SK-N-MC (cell line): ENCODE results near the gene AGTR1.

Experiments used
- DNase-seq: peaks from one replicate; pipeline ENCODE4 v3.0.0-alpha.2; 2011; ENCODE audit warnings: low read depth, low spot score
- H3K27ac ChIP-seq: fragments of 200-600 bp; sonication (generic); 2 replicates; pipeline ENCODE4 v1.5.1; 2016; ENCODE audit warnings: mixed run types
- H3K36me3 ChIP-seq: fragments of 200-600 bp; sonication (generic); 2 replicates; pipeline ENCODE4 v1.6.1; 2017; ENCODE audit warnings: antibody characterized with exemption, low read length, mixed read lengths; ENCODE audit not compliant: insufficient read depth
- H3K4me3 ChIP-seq: fragments of 200-600 bp; sonication (generic); 2 replicates; pipeline ENCODE4 v1.5.1; 2016
- H3K9ac ChIP-seq: fragments of 200-600 bp; sonication (generic); 2 replicates; pipeline ENCODE4 v1.8.0; 2017; ENCODE audit warnings: mixed run types, mixed read lengths; ENCODE audit not compliant: insufficient read length
- H3K9me3 ChIP-seq: fragments of 200-600 bp; sonication (generic); 2 replicates; pipeline ENCODE4 v1.6.1; 2017; ENCODE audit warnings: low read depth, mild to moderate bottlenecking, antibody characterized with exemption, low read length, moderate library complexity, mixed read lengths
- EZH2 ChIP-seq: fragments of 200-600 bp; sonication (generic); IDR thresholded peaks from one replicate; pipeline ENCODE4 v1.6.1; 2017; ENCODE audit warnings: antibody characterized with exemption
- FOXP2 ChIP-seq: optimal IDR thresholded peaks from 2 replicates; pipeline ENCODE3; 2011; ENCODE audit warnings: mild to moderate bottlenecking, moderate library complexity; ENCODE audit not compliant: insufficient read depth; ENCODE audit errors: extremely low read length, control extremely low read depth
- POLR2AphosphoS5 ChIP-seq: IDR thresholded peaks from 2 replicates; pipeline ENCODE4 v1.6.1; 2012; ENCODE audit warnings: mild to moderate bottlenecking, low read depth, low read length, borderline replicate concordance

AGTR1 gene

DNA sequence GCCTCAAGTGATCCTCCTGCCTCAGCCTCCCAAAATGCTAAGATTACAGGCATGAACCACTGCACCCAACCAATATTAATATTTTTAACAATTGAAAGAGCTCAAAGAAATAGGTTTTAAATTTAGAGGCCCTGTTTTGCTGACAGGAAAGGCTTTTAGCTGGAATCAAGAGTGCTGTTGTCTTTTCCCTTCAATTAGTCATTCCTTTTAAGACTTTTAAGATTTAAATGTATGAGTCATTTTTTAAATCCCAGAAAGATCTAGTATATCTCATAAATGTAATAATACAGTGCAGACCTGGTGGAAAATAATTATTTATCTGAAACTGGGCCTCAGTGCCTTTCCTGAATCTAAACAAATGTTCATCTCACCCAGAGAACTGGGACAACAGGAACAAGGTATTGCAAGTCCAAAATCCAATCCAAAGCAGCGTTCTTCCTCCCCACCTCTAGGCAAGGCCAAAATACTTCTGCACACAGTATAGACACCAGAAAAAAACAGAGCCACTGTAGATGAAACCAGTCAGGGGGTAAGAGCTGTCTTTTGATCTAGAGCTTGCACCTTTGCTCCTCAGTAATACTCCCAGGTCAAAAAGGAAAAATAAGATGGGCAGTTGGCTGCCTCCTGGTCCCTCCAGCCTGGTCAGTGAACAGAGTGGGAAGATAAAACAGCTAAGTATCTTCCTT, 14.4 kb downstream of the AGTR1 start:
- Histone ChIP-seq H3K9ac (no peak overlapping the region), H3K9me3 (no peaks in the 10 kb centered on the region), H3K4me3 (no peak overlapping the region), H3K27ac (no peak overlapping the region), H3K36me3 (no peaks in the 10 kb centered on the region)
- DNase-seq: no peak
- TF ChIP-seq EZH2 (no peak), FOXP2 (no peak), POLR2AphosphoS5 (no peak)

DNA sequence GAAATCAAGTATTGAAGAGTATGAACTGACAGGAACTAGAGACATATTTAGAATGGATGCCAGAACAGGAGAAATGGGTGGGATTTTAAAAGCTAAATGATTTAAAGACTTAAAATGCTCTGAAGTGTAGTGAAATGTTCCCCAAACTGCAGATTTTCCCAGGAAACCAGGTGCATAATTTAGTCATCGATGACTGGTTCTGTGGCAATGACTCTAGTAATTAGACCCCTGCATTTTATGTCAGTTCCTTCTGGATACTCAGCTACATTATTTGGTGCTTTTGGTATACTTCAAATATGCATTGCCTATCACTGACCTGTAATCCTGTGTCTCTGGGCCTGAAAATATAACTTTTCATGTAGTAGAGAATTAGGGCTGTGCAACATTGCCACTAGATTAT, 16.8 kb downstream of the AGTR1 start:
- TF ChIP-seq EZH2 (no peak), POLR2AphosphoS5 (no peak), FOXP2 (no peak)
- no peak overlapping the region for H3K9ac ChIP-seq
- no peak overlapping the region for H3K27ac ChIP-seq
- no peak overlapping the region for H3K4me3 ChIP-seq
- no peak for DNase-seq
- no peaks in the 10 kb centered on the region for H3K9me3 ChIP-seq
- no peaks in the 10 kb centered on the region for H3K36me3 ChIP-seq

DNA sequence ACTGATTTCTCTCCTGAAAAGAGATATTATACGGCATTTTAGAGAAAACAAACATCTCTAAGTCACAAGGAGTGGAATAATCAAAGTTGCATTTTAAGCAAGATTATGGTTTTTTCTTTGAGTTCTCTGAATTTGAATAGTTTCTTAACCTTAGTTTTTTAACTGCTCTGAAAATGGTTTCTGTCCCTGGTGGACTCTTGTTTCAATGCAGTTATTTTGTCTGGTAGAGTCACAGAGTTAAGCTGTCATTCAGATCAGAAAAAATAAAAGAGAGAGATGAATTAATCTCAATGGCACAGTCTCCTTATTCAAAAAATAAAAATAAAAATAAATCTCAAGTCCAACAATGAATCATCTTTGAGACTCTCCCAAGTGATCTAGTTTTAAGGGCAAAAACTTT, 19.0 kb downstream of the AGTR1 start:
- H3K9ac ChIP-seq: no peak overlapping the region
- no peak overlapping the region for H3K27ac ChIP-seq
- TF ChIP-seq EZH2 (no peak), POLR2AphosphoS5 (no peak), FOXP2 (no peak)
- DNase-seq: no peak
- H3K4me3 ChIP-seq: no peak overlapping the region
- H3K36me3 ChIP-seq: no peaks in the 10 kb centered on the region
- H3K9me3 ChIP-seq: no peaks in the 10 kb centered on the region

DNA sequence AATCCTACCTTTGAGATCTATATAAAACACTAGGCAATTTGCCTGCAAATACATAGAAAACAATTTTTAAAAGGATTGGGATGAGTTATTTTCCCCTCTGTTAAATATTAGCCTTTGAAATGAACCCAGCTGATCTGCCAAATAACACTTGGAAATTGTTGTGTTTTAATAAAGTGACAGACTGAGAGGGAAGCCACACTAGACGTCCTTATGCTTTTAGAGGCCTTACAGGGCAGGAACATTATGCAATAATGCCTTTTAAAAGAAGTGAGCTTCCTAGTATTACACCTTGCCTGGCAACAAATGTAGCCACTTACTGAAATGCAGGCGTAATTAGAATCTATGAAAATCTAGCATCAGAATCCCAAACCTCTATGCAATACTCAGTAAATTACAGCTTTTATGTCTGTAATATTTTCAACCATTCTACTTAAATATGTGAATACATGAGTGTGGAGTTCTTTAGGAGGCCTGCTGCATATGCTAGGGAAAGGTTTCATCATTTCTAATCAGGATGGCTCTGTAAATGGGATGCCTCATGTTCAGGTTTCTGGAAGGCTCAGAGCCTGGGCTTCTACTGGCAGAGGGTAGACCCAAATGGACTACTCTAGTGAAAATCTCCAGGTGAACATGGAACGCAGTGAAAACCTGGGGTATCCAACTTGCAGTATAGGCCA, 20.3 kb downstream of the AGTR1 start:
- TF ChIP-seq FOXP2 (no peak), POLR2AphosphoS5 (no peak), EZH2 (no peak)
- Histone ChIP-seq H3K36me3 (no peaks in the 10 kb centered on the region), H3K4me3 (no peak overlapping the region), H3K9me3 (no peaks in the 10 kb centered on the region), H3K27ac (no peak overlapping the region), H3K9ac (no peak overlapping the region)
- DNase-seq: no peak

- Histone ChIP-seq H3K9ac (no peak overlapping the region), H3K4me3 (no peak overlapping the region), H3K9me3 (no peaks in the 10 kb centered on the region), H3K36me3 (no peaks in the 10 kb centered on the region), H3K27ac (no peak overlapping the region)
- no peak for DNase-seq
- no peak for TF ChIP-seq FOXP2
- TF ChIP-seq EZH2: no peak
- TF ChIP-seq POLR2AphosphoS5: no peak
Measured at GRCh38 chr3:148718982-148719862, 21.5 kb downstream of the AGTR1 start.

- no peaks in the 10 kb centered on the region for H3K9me3 ChIP-seq
- no peak overlapping the region for H3K4me3 ChIP-seq
- no peak overlapping the region for H3K9ac ChIP-seq
- no peak overlapping the region for H3K27ac ChIP-seq
- H3K36me3 ChIP-seq: no peaks in the 10 kb centered on the region
- TF ChIP-seq FOXP2 (no peak), POLR2AphosphoS5 (no peak), EZH2 (no peak)
- no peak for DNase-seq
Measured at GRCh38 chr3:148720873-148721272, 23.2 kb downstream of the AGTR1 start.

DNA sequence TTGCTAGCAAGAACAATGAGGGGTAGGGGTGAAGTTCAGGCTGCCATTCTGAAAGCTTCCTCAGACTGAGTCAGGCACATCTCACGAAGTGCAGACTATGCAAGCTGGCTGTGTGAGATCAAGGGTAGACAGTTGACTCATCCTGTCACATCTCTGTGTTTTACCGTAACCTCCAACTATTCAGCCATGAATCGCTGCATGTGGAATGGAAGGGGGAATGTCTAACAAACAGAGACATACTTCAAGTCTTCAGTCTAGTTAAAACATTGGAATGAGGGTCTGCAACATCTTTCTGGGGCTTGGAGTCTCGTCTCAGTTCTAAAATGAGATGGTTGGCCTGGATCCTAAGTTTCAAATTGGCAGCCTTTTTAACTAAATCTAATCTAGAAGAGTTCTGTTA, 25.9 kb downstream of the AGTR1 start:
- Histone ChIP-seq H3K36me3 (no peaks in the 10 kb centered on the region), H3K4me3 (no peak overlapping the region), H3K27ac (no peak overlapping the region), H3K9ac (no peak overlapping the region), H3K9me3 (no peaks in the 10 kb centered on the region)
- TF ChIP-seq POLR2AphosphoS5: no peak
- TF ChIP-seq FOXP2: no peak
- no peak for TF ChIP-seq EZH2
- DNase-seq: no peak

GRCh38 chr3:148727231-148727630, 29.5 kb downstream of the AGTR1 start:
- DNase-seq: no peak
- TF ChIP-seq FOXP2 (no peak), EZH2 (no peak), POLR2AphosphoS5 (no peak)
- Histone ChIP-seq H3K9me3 (no peaks in the 10 kb centered on the region), H3K36me3 (no peaks in the 10 kb centered on the region), H3K4me3 (no peak overlapping the region), H3K9ac (no peak overlapping the region), H3K27ac (no peak overlapping the region)
